GM19372 (cell line): ENCODE data around the gene FTSJ3.
"Not testable (repeated sequence)": the region's sequence is repeated elsewhere in the genome, so short reads cannot be mapped to it uniquely, and the experiment has no call there.

Experiments
- ATAC-seq: cut with Tn5 transposase; IDR thresholded peaks from one replicate; pipeline ENCODE4 v1.9.1; 2021; ENCODE audit warnings: mild to moderate bottlenecking, low read depth, moderate library complexity; ENCODE audit not compliant: unreplicated experiment

The FTSJ3 gene

GRCh38 chr17:63828936-63829335, 1.5 kb upstream of the FTSJ3 start:
- no peak for ATAC-seq

GRCh38 chr17:63827801-63828221, 348 bp upstream of the FTSJ3 start:
- no peak for ATAC-seq

- ATAC-seq: no peak
These were observed 928 bp downstream of the FTSJ3 start for GRCh38 chr17:63826468-63827001.

- no peak for ATAC-seq
These were observed 3.1 kb downstream of the FTSJ3 start for GRCh38 chr17:63824362-63824761.

- ATAC-seq: no peak
These were observed 3.7 kb downstream of the FTSJ3 start for GRCh38 chr17:63823659-63824331.

GRCh38 chr17:63822537-63822936, 4.9 kb downstream of the FTSJ3 start:
- no peak for ATAC-seq

- ATAC-seq: no peak
These were observed 5.7 kb downstream of the FTSJ3 start for GRCh38 chr17:63821804-63822203.

GRCh38 chr17:63820963-63821561, 6.4 kb downstream of the FTSJ3 start:
- ATAC-seq: no peak

GRCh38 chr17:63819585-63820537, 7.6 kb downstream of the FTSJ3 start:
- no peak for ATAC-seq

GRCh38 chr17:63819131-63819530, 8.3 kb downstream of the FTSJ3 start:
- no peak for ATAC-seq

GRCh38 chr17:63817736-63818385, 9.6 kb downstream of the FTSJ3 start:
- no peak for ATAC-seq

GRCh38 chr17:63816669-63817068, 10.8 kb downstream of the FTSJ3 start:
- ATAC-seq: no peak

GRCh38 chr17:63816123-63816522, 11.3 kb downstream of the FTSJ3 start:
- ATAC-seq: no peak

- no peak for ATAC-seq
These were observed 17.5 kb downstream of the FTSJ3 start for GRCh38 chr17:63809970-63810369.

- ATAC-seq: no peak
These were observed 21.9 kb downstream of the FTSJ3 start for GRCh38 chr17:63805591-63805990.

GRCh38 chr17:63804328-63804727, 23.1 kb downstream of the FTSJ3 start:
- ATAC-seq: no peak

- ATAC-seq: no peak
These were observed 26.7 kb downstream of the FTSJ3 start for GRCh38 chr17:63800783-63801182.

GRCh38 chr17:63798572-63799106, 28.8 kb downstream of the FTSJ3 start:
- no peak for ATAC-seq

GRCh38 chr17:63796375-63796774, 31.1 kb downstream of the FTSJ3 start:
- ATAC-seq: not testable (repeated sequence)

- no peak for ATAC-seq
These were observed 35.3 kb downstream of the FTSJ3 start for GRCh38 chr17:63792055-63792729.
